Adipose tissue (tissue), 3 donors: ENCODE results near the gene SLC16A12. TPM values are rescaled to one million over a fixed set of nuclear protein-coding genes. Genes with fewer than 3 reads are reported as not detected.
"Not testable (repeated sequence)": the region's sequence is repeated elsewhere in the genome, so short reads cannot be mapped to it uniquely, and the experiment has no call there.

ENCODE experiments used
- H3K27ac ChIP-seq: one replicate; pipeline ENCODE4 v1.5.1; 2013; ENCODE audit warnings: low read depth, low read length
- WGBS, 3 donors: extraction: QIAGEN DNeasy Blood & Tissue Kit; methylation state at CpG; one replicate each; pipeline ENCODE4 v1.1.7; 2013; 5-methylcytosine and 5-hydroxymethylcytosine counted together
- polyA plus RNA-seq, 3 donors: library from polyadenylated mRNA; stranded (reverse); fragments of 200-250 nt; gene quantifications; one replicate each; pipeline ENCODE4 v1.2.3, GENCODE V29; 2013
- donor health status: healthy with polysubstance abuse.
- donor health status: Bipolar disorder and iron deficiency.
- donor health status: healthy.

The SLC16A12 gene
- polyA plus RNA-seq, 3 donors = 0.13 to 12.6 (median 0.56) TPM

DNA sequence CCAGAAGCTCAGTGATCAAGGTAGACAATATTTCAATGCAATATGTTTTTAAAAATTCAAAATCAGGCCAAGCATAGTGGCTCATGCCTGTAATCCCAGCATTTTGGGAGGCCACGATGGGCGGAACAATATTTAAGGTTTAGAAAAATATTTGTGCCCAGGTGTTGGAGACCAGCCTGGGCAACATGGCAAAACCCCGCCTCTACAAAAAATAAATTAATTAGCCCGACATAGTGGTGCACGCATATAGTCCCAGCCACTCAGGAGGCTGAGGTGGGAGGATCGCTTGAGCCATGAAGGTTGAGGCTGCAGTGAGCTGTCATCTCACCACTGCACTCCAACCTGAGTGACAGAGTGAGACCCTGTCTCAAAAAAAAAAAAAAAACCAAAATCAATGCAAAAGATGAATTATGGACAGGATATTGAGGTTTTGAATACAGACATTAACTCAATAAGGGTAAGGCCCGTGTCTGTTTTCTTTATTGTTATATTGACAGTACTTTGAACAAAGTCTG lies 121.9 kb downstream of the SLC16A12 start:
- WGBS, 3 donors = 81 to 88% (median 81%) methylated on average over 7 of the region's 7 CpGs
- no peak overlapping the region for H3K27ac ChIP-seq

DNA sequence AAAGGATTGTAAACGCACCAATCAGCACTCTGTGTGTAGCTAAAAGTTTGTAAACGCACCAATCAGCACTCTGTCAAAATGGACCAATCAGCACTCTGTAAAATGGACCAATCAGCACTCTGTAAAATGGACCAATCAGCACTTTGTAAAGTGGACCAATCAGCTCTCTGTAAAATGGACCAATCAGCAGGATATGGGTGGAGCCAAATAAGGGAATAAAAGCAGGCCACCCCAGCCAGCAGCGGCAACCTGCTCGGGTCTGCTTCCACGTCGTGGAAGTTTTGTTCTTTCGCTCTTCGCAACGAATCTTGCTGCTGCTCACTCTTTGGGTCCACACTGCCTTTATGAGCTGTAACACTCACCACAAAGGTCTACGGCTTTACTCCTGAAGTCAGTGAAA lies 123.1 kb downstream of the SLC16A12 start:
- H3K27ac ChIP-seq = not testable (repeated sequence)
- WGBS, 3 donors = 88 to 95% (median 92%) methylated on average over 10 of the region's 10 CpGs

DNA sequence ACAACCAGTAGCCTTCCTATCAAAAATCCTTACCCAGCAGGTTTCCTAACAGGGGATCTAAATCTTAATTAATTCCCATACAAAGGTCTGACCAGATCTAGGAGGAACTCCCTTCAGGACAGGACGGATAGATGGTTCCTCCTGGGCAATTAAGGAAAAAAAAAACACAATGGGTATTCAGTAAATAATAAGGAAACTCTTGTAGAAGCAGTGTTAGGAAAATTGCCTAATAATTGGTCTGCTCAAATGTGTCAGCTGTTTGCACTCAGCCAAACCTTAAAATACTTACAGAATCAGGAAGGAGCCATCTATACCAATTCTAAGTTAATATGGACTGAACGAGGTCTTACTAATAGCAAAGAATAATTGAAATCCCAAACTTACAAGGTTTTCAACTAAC lies 124.3 kb downstream of the SLC16A12 start:
- 51 to 88% (median 66%) methylated on average over 2 of the region's 2 CpGs for WGBS, 3 donors
- H3K27ac ChIP-seq = not testable (repeated sequence)

DNA sequence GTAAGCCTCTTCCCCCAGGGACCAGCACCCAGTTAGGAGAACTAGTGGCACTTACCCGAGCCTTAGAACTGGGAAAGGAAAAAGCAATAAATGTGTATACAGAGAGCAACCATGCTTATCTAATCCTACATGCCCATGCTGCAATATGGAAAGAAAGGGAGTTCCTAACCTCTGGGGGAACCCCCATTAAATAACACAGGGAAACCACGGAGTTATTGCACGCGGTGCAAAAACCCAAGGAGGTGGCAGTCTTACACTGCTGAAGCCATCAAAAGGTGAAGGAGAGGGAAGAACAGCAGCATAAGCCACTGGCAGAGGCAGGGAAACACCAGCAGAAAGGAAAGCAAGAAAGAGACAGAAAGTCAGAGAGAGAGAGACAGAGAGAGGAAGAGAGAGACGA lies 124.8 kb downstream of the SLC16A12 start:
- 78 to 95% (median 84%) methylated on average over 5 of the region's 5 CpGs for WGBS, 3 donors
- not testable (repeated sequence) for H3K27ac ChIP-seq

DNA sequence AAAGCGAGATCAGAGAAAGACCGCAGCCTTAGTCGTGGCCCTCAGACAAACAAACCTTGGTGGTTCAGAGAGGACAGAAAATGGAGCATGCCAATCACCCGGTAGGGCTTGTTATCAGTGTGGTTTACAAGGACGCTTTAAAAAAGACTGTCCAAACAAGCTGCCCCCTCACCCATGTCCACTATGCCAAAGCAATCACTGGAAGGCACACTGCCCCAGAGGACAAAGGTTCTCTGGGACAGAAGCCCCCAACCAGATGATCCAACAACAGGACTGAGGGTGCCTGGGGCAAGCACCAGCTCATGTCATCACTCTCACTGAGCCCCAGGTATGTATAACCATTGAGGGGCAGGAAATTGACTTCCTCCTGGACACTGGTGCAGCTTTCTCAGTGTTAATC lies 126.1 kb downstream of the SLC16A12 start:
- 73 to 97% (median 96%) methylated on average over 5 of the region's 5 CpGs for whole genome bisulfite sequencing, 3 donors
- H3K27ac ChIP-seq = not testable (repeated sequence)

DNA sequence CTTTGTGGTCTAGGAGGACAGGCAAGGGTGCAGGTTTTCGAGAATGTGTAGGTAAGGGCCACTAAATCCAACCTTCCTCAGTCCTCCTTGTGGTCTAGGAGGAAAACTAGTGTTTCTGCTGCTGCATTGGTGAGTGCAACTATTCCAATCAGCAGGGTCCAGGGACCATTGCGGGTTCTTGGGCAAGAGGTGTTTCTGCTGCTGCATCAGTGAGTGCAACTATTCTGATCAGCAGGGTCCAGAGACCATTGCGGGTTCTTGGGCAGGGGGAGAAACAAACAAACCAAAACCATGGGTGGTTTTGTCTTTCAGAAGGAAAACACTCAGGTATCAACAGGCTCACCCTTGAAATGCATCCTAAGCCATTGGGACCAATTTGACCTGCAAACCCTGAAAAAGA lies 127.6 kb downstream of the SLC16A12 start:
- H3K27ac ChIP-seq = not testable (repeated sequence)
- 96 to 99% (median 98%) methylated on average over 3 of the region's 3 CpGs for WGBS, 3 donors

DNA sequence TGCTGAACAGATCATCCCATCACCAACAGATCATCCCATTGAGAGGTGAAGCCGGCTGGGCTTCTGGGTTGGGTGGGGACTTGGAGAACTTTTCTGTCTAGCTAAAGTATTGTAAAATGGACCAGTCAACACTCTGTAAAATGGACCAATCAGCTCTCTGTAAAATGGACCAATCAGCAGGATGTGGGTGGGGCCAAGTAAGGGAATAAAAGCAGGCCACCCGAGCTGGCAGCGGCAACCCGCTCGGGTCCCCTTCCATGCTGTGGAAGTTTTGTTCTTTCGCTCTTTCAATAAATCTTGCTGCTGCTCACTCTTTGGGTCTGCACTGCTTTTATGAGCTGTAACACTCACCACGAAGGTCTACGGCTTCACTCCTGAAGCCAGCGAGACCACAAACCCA lies 129.2 kb downstream of the SLC16A12 start:
- H3K27ac ChIP-seq = not testable (repeated sequence)
- 94 to 98% (median 98%) methylated on average over 9 of the region's 9 CpGs for WGBS, 3 donors

DNA sequence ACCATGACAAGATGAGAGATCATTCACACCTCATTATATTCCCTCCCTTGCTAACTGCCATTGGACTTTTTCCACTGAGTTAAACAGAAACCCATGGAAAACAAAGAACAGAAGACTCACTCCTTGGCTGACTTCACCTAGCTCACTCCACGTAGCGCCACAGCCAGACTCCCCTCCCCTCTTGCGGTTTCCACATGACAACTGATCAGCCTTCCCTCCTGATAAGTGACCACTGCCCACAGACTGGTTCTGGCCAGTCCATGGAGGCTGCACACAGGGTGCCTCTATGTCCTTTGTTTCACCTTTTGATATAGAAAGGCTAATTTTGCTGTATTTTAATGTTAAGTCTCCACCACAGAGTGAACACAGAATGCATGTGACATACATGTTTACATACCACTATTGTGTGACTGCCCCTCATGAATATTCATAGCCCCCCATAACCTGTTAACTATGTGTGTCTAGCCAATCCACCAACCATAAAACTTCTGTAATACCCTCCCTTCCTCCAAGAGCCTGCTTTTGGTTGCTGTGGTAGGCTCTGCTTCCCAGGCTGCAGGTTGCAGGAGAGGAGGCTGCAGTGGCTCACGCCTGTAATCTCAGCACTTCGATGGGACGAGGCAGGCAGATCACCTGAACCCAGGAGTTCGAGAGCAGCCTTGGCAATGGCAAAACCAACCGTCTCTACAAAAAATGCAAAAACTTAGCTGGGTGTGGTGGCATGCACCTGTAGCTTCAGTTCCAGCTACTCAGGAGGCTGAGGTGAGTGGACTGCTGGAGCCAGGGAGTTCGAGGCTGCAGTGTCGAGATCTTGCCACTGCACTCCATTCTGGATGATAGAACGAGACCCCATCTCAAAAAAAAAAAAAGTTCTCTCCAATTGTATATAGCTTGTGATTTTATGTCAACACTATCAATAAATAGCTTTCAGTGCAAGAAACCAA lies 131.0 kb downstream of the SLC16A12 start:
- no peak overlapping the region for H3K27ac ChIP-seq
- 82 to 94% (median 93%) methylated on average over 11 of the region's 11 CpGs for WGBS, 3 donors

DNA sequence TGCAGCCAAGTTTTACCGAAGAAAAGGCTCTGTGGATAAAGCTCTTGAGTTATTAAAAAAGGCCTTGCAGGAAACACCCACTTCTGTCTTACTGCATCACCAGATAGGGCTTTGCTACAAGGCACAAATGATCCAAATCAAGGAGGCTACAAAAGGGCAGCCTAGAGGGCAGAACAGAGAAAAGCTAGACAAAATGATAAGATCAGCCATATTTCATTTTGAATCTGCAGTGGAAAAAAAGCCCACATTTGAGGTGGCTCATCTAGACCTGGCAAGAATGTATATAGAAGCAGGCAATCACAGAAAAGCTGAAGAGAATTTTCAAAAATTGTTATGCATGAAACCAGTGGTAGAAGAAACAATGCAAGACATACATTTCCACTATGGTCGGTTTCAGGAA lies 132.4 kb downstream of the SLC16A12 start:
- 89 to 93% (median 93%) methylated on average over 2 of the region's 2 CpGs for WGBS, 3 donors
- H3K27ac ChIP-seq = no peak overlapping the region

DNA sequence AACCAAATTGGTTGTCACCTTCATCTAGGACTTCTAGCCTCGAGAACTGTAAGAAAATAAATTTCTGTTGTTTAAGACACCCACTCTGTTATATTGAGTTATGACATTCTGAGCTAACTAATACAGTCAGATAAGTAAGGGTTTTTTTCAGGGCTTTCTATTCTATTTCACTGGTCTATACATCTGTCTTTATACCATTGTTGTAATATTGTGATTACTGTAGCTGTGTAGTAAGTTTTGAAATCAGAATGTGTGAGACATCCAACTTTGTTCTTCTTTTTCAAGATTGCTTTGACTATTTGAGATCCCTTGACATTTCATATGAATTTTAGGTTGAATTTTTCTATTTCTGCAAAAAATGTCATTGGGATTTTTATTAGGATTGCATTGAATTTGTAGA lies 135.4 kb downstream of the SLC16A12 start:
- H3K27ac ChIP-seq = no peak overlapping the region
- 93 to 97% (median 93%) methylated on average over 1 of the region's 1 CpG for WGBS, 3 donors

DNA sequence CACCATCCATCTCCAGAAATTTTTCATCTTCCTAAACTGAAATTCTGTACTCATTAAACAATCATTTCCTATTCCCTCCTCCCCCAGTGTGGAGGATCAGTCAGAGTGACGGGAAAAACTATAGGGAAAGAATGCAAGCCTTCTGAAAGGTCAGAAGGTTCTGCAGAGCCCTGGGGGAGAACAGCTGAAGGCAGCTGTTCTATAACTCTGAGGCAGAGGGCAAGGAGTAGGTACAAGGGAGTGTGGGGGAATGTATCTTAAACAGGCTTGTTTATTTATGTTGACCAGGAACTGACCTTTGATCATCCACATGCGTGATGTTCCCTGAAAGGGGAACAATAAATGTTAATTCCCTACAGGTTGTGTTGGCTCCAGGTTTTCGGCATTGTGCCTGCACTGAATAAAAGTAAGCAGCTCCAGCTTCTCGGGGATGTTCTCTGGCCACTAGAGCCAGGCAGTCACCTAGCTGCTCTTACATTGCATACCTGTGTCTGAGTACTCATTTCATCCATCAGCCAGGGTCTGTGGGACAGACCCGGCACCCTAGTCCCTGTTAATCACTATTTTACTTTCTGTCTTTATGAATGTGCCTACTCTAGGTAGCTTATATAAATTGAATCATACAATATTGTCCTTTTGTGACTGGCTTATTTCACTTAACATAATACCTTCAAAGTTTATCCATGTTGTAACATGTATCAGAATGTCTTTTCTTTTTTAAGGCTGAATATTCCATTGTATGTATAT lies 137.2 kb downstream of the SLC16A12 start:
- WGBS, 3 donors = 65 to 80% (median 76%) methylated on average over 5 of the region's 5 CpGs

DNA sequence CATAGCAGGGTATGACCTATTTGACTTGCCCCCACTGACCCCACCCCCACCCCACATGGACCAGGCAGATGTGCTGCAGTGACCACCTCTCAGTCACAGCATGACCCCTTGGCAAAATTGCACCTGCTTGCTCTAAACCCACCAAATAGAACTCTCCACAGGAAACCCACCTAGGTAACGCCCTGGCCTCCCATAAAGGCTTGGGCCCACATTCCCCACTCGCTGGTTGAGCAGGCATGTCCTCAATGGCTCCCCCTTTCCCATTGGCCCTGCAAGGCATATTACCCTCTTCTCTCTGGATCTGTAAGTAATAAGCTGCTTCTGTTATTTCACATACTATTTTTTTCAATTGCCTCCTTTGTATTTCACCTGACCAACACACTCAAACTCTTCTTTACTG lies 140.3 kb downstream of the SLC16A12 start:
- H3K27ac ChIP-seq = no peak overlapping the region
- 91 to 95% (median 95%) methylated on average over 2 of the region's 2 CpGs for WGBS, 3 donors

More for the DNA sequence above, 137.2 kb downstream of the SLC16A12 start:
- H3K27ac ChIP-seq = no peak overlapping the region

DNA sequence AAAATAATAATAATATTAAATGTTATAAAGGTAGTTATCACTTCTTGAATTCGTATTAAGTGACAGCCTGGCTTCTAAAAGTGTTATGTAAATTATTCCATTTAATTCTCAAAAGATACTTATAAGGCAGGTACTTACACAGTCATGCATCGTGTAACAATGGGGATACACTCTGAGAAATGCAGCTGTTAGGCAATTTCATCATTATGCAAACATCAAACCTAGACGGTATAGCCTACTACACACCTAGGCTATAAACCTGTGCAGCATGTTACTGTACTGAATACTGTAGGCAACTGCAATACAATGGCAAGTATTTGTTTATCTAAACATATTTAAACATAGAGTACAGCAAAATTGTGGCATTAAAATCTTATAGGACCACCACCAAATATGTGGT lies 141.5 kb downstream of the SLC16A12 start:
- 20 to 24% (median 21%) methylated on average over 3 of the region's 3 CpGs for WGBS, 3 donors
- H3K27ac ChIP-seq = no peak overlapping the region

DNA sequence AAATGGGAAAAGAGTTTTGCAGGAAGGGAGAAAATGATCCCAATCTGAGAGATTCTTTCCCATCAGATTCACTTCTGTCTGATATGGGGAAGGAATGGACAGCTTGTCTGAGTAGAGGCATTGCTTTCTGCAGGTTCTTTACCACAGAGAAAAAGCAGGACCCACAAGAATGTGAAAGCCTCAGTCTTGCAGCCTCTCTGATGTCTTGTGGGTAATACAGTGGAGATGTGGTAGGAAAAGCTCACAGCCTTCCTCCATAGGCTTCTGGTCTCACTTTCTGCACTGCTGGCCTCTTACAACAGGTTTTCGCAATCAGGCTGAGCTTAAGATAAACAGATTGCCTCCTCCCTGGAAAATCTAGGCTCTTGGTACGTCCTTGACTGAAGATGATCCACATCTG lies 142.4 kb downstream of the SLC16A12 start:
- 6 to 20% (median 14%) methylated on average over 2 of the region's 2 CpGs for WGBS, 3 donors
- no peak overlapping the region for H3K27ac ChIP-seq

DNA sequence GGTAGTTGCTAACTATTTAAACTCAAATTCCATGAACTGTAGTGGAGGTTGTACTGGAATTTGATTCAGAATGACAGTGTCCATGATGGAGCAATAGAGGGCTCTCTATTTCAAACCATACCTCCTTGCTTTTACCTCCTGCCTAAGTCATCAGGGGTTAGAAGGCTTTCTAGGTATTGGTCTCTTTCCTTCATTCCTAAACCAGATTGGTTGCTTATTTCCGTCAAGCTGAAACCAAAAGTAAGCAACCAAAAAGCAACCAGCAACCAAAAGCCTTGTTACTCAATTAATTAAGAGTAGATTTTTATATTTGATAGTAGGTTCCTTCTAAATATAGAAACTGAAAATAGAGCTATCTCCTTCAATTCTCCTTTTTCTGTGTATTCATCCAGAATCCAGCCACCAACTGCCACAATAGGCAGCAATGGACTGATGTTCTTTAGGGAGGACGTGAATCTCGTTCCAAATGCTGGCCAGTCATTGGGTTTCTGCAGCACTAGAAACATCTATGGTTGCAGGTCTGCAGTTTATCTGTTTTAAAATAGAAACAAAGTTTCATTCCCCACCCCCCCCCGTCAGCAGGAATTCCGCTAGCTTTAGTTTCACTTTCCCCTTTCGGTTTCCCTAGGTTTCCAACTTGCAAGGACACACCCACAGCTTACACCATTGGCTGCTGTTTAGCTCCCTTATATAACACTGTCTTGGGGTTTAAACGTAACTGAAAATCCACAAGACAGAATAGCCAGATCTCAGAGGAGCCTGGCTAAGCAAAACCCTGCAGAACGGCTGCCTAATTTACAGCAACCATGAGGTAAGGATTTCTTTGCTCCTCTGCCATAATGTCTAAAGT lies 143.3 kb downstream of the SLC16A12 start, which contains the start of gene IFIT1:
IFIT1 (plus strand) TSS at position 717 of the 850 bp plus-strand sequence; CDS start at position 807, 90 bp downstream.
- no peak within 1 kb of the TSS for H3K27ac ChIP-seq
- WGBS, 3 donors = 1 to 2% (median 2%) methylated on average over 8 of the region's 8 CpGs

DNA sequence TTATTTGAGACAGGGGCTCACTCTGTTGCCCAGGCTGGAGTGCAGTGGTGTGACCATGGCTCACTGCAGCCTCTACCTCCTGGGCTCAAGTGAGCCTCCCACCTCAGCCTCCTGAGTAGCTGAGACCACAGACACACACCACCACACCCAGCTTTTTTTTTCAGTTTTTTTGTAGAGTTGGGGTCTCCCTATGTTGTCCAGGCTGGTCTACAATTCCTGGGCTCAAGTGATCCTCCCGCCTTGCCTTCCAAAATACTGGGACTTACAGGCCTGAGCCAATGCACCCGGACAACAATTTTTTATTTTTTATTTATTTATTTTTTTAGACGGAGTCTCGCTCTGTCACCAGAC lies 144.2 kb downstream of the SLC16A12 start:
- 92 to 96% (median 94%) methylated on average over 4 of the region's 4 CpGs for WGBS, 3 donors
- H3K27ac ChIP-seq = not testable (repeated sequence)

DNA sequence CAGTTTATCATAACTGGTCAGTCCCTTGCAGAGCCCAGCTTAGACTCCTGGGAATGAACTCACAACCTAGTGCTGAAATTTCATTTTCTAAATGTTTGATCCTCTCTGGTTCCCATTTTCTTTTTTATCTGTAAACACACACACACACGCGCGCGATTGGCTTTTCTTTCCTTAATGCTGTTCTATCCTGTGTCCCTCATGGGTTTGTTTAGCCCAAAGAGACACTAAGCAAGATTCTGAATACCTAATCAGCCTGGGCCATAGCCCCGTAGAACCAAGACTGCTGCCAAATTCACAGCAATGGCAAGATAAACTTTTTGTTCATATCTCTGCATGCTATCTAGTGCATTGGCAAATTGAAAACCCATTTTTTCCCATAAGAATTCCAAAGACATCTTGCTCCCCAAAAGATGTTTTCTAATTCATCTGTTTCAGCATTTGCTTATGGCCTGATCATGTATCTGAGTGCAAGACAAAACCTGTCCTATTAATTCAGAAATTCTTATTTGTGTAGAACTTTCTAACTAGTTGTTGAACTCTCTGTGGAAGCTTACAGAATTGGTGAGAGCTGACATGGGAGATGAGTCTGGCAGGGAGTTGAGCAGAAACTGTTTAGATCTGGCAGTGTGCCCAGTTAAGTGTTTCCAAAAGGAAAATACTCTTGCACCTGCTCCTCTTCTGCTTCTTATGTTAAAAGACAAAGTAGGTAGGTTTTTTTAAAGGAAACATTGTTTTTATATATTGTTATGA lies 144.7 kb downstream of the SLC16A12 start:
- WGBS, 3 donors = 79 to 85% (median 85%) methylated on average over 5 of the region's 5 CpGs
- H3K27ac ChIP-seq = no peak overlapping the region

DNA sequence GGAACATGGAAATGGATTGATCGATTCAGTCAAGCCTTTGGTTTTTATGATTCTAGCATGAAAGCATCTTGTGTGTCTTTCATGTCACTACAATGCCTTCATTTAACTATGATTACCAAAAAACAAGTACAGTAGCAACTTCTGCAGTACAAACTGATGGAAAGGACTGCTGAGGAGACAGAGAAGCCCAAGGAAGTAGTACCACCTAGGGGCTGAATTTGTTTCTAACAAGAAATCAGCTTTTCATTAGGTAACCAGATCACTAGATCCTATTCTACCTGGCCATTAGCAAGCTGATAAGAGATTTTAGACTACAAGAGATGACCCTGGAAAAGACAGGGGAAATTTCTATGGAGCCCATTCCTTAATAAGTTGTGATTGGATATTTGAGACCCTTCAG lies 146.1 kb downstream of the SLC16A12 start:
- 71 to 90% (median 76%) methylated on average over 1 of the region's 1 CpG for WGBS, 3 donors
- H3K27ac ChIP-seq = no peak overlapping the region
